ENCODE results near the gene CHKB.

The CHKB gene

GRCh38 chr22:50601669-50602337 lies 19.2 kb upstream of the CHKB start:
- no peak for TF ChIP-seq CTCF (IDR thresholded peaks at IDR 0.05; ENCODE audit: insufficient read depth, low read length, poor library complexity, severe bottlenecking)
- TF ChIP-seq EZH2phosphoT487 (conservative IDR thresholded peaks at IDR 0.05; ENCODE audit: low read length), result no peak

GRCh38 chr22:50600967-50601668 lies 18.5 kb upstream of the CHKB start:
- Histone ChIP-seq H3K4me3 (ENCODE audit: insufficient read depth, low read length, poor library complexity, severe bottlenecking) (no peak overlapping the region), H3F3A (ENCODE audit: insufficient read depth) (no peaks in the 10 kb centered on the region), H3K36me3 (ENCODE audit: low read length) (no peaks in the 10 kb centered on the region), H3K9me3 (ENCODE audit: insufficient read depth, low read length) (no peaks in the 10 kb centered on the region), H3K27me3 (ENCODE audit: low read length) (no peaks in the 10 kb centered on the region), H4K20me1 (ENCODE audit: low read depth, low read length) (no peaks in the 10 kb centered on the region), H3K79me2 (ENCODE audit: insufficient read depth, low read length) (no peaks in the 10 kb centered on the region), H3K9me2 (replicated peaks; ENCODE audit: insufficient read depth, low read length) (no peaks in the 10 kb centered on the region), H2AFZ (ENCODE audit: low read depth, low read length, severe bottlenecking) (no peak overlapping the region), H3K9ac (ENCODE audit: low read length) (no peak overlapping the region), H3K4me2 (ENCODE audit: low read depth, low read length, poor library complexity, severe bottlenecking) (no peak overlapping the region), H3K27ac (ENCODE audit: low read depth, low read length) (no peak overlapping the region)
- TF ChIP-seq EZH2phosphoT487 (conservative IDR thresholded peaks at IDR 0.05; ENCODE audit: low read length) (no peak), CTCF (IDR thresholded peaks at IDR 0.05; ENCODE audit: insufficient read depth, low read length, poor library complexity, severe bottlenecking) (no peak)

More at GRCh38 chr22:50601669-50602337, 19.2 kb upstream of the CHKB start:
- Histone ChIP-seq H3K9me3 (ENCODE audit: insufficient read depth, low read length) (no peaks in the 10 kb centered on the region), H3K27ac (ENCODE audit: low read depth, low read length) (no peak overlapping the region), H3F3A (ENCODE audit: insufficient read depth) (no peaks in the 10 kb centered on the region), H4K20me1 (ENCODE audit: low read depth, low read length) (no peaks in the 10 kb centered on the region), H3K9ac (ENCODE audit: low read length) (no peak overlapping the region), H3K4me2 (ENCODE audit: low read depth, low read length, poor library complexity, severe bottlenecking) (no peak overlapping the region), H3K79me2 (ENCODE audit: insufficient read depth, low read length) (no peaks in the 10 kb centered on the region), H2AFZ (ENCODE audit: low read depth, low read length, severe bottlenecking) (no peak overlapping the region), H3K4me3 (ENCODE audit: insufficient read depth, low read length, poor library complexity, severe bottlenecking) (no peak overlapping the region), H3K9me2 (replicated peaks; ENCODE audit: insufficient read depth, low read length) (no peaks in the 10 kb centered on the region), H3K36me3 (ENCODE audit: low read length) (no peaks in the 10 kb centered on the region), H3K27me3 (ENCODE audit: low read length) (no peaks in the 10 kb centered on the region)

- no peak within 1 kb of the TSS for H2AFZ ChIP-seq (ENCODE audit: low read depth, low read length, severe bottlenecking)
- no peaks in the 10 kb centered on the region for H3K9me3 ChIP-seq (ENCODE audit: insufficient read depth, low read length)
- no peak for TF ChIP-seq CTCF (IDR thresholded peaks at IDR 0.05; ENCODE audit: insufficient read depth, low read length, poor library complexity, severe bottlenecking)
- TF ChIP-seq EZH2phosphoT487 (conservative IDR thresholded peaks at IDR 0.05; ENCODE audit: low read length), result no peak
- no peaks in the 10 kb centered on the region for H3K79me2 ChIP-seq (ENCODE audit: insufficient read depth, low read length)
- H3K27me3 ChIP-seq (ENCODE audit: low read length), result no peaks in the 10 kb centered on the region
- H3K4me3 ChIP-seq (ENCODE audit: insufficient read depth, low read length, poor library complexity, severe bottlenecking), result no peak within 1 kb of the TSS
- no peak within 1 kb of the TSS for H3K4me2 ChIP-seq (ENCODE audit: low read depth, low read length, poor library complexity, severe bottlenecking)
- no peaks in the 10 kb centered on the region for H3K9me2 ChIP-seq (replicated peaks; ENCODE audit: insufficient read depth, low read length)
- no peaks in the 10 kb centered on the region for H3K36me3 ChIP-seq (ENCODE audit: low read length)
- no peaks in the 10 kb centered on the region for H4K20me1 ChIP-seq (ENCODE audit: low read depth, low read length)
- H3K27ac ChIP-seq (ENCODE audit: low read depth, low read length), result no peak within 1 kb of the TSS
- no peak within 1 kb of the TSS for H3K9ac ChIP-seq (ENCODE audit: low read length)
- no peaks in the 10 kb centered on the region for H3F3A ChIP-seq (ENCODE audit: insufficient read depth)
Measured at GRCh38 chr22:50600538-50600937, 17.9 kb upstream of the CHKB start, which contains the start of gene MAPK8IP2. Gene MAPK8IP2, plus strand, starts transcription at chr22:50600793. Its CDS starts 26 bp downstream, at chr22:50600819.

Measured in SU-DHL-6 (cell line).